Esophagus muscularis mucosa (tissue), 4 donors: ENCODE data around the gene WDR62. TPM values are rescaled to one million over a fixed set of nuclear protein-coding genes. Genes with fewer than 3 reads are reported as not detected.

Experiments used
- DNase-seq: peaks from one replicate; pipeline ENCODE4 v3.0.0-alpha.2; 2017; ENCODE audit errors: extremely low spot score
- H3K27ac ChIP-seq, 4 donors: fragments of 200-600 bp; sonication (generic); replicated peaks in 1 of 4; 1 replicate in 3 of 4; 2 replicates in 1 of 4; pipeline ENCODE4 v1.5.1; 2016 to 2019; ENCODE audit warnings: mild to moderate bottlenecking in 1 of 4
- H3K27me3 ChIP-seq, 4 donors: fragments of 200-600 bp; sonication (generic); one replicate each; pipeline versions ENCODE4 v1.5.1 to v1.6.0; 2016 to 2019
- H3K36me3 ChIP-seq, 4 donors: fragments of 200-600 bp; sonication (generic); one replicate each; pipeline ENCODE4 v1.5.1; 2016 to 2019
- H3K4me1 ChIP-seq, 4 donors: fragments of 200-600 bp; sonication (generic); one replicate each; pipeline ENCODE4 v1.5.1; 2016 to 2019
- H3K4me3 ChIP-seq, 4 donors: fragments of 200-600 bp; sonication (generic); 1 replicate in 2 of 4; 2 replicates in 2 of 4; pipeline ENCODE4 v1.5.1; 2016 to 2019; ENCODE audit warnings: mild to moderate bottlenecking in 4 of 4, moderate library complexity in 1 of 4
- H3K9me3 ChIP-seq, 4 donors: fragments of 200-600 bp; sonication (generic); 1 replicate in 3 of 4; 2 replicates in 1 of 4; pipeline ENCODE4 v1.5.1; 2016 to 2019
- CTCF ChIP-seq, 3 experiments: fragments of 200-600 bp in 2 of 3; fragments of 450-650 bp in 1 of 3; sonication (generic) in 2 of 3; IDR thresholded peaks; one replicate each; pipeline ENCODE4 v1.5.1; 2017 to 2019; ENCODE audit warnings: antibody characterized with exemption in 3 of 3, mild to moderate bottlenecking in 2 of 3, moderate library complexity in 1 of 3
- EP300 ChIP-seq: sonication (generic); formaldehyde crosslinking; IDR thresholded peaks from one replicate; pipeline ENCODE4 v1.6.1; 2017; ENCODE audit warnings: antibody characterized with exemption
- POLR2A ChIP-seq: fragments of 450-650 bp; IDR thresholded peaks from one replicate; pipeline ENCODE4 v1.6.1; 2017; ENCODE audit warnings: antibody characterized with exemption, moderate library complexity, mild to moderate bottlenecking, low read depth
- POLR2AphosphoS5 ChIP-seq, 2 donors: sonication (generic); formaldehyde crosslinking; IDR thresholded peaks; one replicate each; pipeline ENCODE4 v1.6.1; 2017; ENCODE audit warnings: antibody characterized with exemption in 2 of 2
- WGBS: methylation state at CpG from one replicate; pipeline ENCODE4 v1.1.5; 2018; 5-methylcytosine and 5-hydroxymethylcytosine counted together
- intact Hi-C: fragments of 100-400 bp; cut with DNase I; formaldehyde crosslinking; loops from one replicate; pipeline ENCODE4 v1.15.1; 2023
- total RNA-seq, 4 donors: library from RNA; depleted of rRNA; stranded (reverse); fragments of >200 nt; gene quantifications; one replicate each; pipeline versions ENCODE4 v1.1.0 to v1.2.1, GENCODE V29; 2016

The WDR62 gene
- total RNA-seq, 4 donors from 2014 or later: 0.26 to 0.52 (median 0.50) TPM; not detected in 1

- H3K27ac ChIP-seq: no peak overlapping the region
- no peak for DNase-seq
- intact Hi-C loops: no loop called here
- no peak overlapping the region for H3K4me3 ChIP-seq
- no peaks in the 10 kb centered on the region for H3K9me3 ChIP-seq
- H3K36me3 ChIP-seq: peaks cover 19 to 84% (median 55%) of the 10 kb centered on the region in 4 donors
- H3K4me1 ChIP-seq: peaks cover 5 to 10% (median 8%) of the 10 kb centered on the region in 4 donors
- H3K27me3 ChIP-seq: no peaks in the 10 kb centered on the region
- TF ChIP-seq EP300 (no peak), CTCF (IDR thresholded peaks at IDR 0.05) (no peak), POLR2AphosphoS5 (IDR thresholded peaks at IDR 0.05) (no peak), POLR2A (no peak)
- WGBS: 81% methylated on average over 22 of the region's 22 CpGs
These were observed 35.5 kb upstream of the WDR62 start for GRCh38 chr19:36019061-36019670.

DNA sequence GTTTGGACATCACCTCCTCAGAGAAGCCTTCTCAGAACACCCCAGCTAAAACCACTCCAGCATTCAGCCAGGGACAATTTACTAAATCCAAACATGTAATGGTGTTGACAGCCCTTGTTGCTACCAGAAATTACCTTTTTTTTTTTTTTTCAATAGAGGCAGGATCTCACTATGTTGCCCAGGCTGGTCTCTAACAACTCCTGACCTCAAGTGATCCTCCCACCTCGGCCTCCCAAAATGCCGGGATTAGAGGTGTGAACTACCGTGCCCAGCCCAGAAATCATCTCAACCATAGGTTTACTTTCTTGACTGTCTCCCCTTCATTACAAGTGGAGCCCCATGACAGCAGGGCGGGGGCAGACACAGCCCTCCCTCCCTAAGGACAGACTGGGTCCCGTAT lies 31.3 kb upstream of the WDR62 start:
- H3K36me3 ChIP-seq: peaks cover 21 to 96% (median 59%) of the 10 kb centered on the region in 4 donors
- H3K4me3 ChIP-seq: no peak overlapping the region
- TF ChIP-seq POLR2A: no peak
- no peak for TF ChIP-seq EP300
- no peak for TF ChIP-seq CTCF (IDR thresholded peaks at IDR 0.05)
- no peak overlapping the region for H3K27ac ChIP-seq
- H3K27me3 ChIP-seq: no peaks in the 10 kb centered on the region
- H3K9me3 ChIP-seq: no peaks in the 10 kb centered on the region
- no peaks in the 10 kb centered on the region for H3K4me1 ChIP-seq
- DNase-seq: no peak
- WGBS: 94% methylated on average over 5 of the region's 5 CpGs
- intact Hi-C loops: no loop called here

DNA sequence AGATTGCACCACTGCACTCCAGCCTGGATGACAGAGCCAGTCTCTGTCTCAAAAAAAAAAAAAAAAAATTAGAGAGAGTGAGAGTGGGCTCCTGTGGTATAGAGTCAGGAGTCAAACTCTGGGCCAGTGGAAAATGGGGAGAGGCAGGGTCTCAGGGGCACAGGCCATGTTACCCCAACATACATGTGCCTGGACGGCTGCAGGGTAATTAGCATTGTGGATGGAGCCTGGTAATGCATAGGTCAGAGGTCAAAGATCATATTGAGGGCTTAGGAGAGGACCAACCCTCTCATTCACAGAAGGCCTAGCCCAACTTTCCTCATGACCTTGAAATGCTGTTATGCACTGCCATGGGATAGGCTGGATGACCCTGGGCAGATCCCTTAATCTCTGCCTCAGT lies 29.2 kb upstream of the WDR62 start:
- no peaks in the 10 kb centered on the region for H3K27me3 ChIP-seq
- intact Hi-C loops: no loop called here
- no peak overlapping the region for H3K27ac ChIP-seq
- DNase-seq: no peak
- TF ChIP-seq POLR2A (no peak), EP300 (no peak), CTCF (IDR thresholded peaks at IDR 0.05) (no peak), POLR2AphosphoS5 (IDR thresholded peaks at IDR 0.05) (no peak)
- no peak overlapping the region for H3K4me3 ChIP-seq
- H3K36me3 ChIP-seq: peaks cover 20 to 82% (median 50%) of the 10 kb centered on the region in 4 donors
- H3K4me1 ChIP-seq: peaks cover 0 to 6% (median 3%) of the 10 kb centered on the region in 4 donors
- WGBS: 43% methylated on average over 1 of the region's 1 CpG
- no peaks in the 10 kb centered on the region for H3K9me3 ChIP-seq

DNA sequence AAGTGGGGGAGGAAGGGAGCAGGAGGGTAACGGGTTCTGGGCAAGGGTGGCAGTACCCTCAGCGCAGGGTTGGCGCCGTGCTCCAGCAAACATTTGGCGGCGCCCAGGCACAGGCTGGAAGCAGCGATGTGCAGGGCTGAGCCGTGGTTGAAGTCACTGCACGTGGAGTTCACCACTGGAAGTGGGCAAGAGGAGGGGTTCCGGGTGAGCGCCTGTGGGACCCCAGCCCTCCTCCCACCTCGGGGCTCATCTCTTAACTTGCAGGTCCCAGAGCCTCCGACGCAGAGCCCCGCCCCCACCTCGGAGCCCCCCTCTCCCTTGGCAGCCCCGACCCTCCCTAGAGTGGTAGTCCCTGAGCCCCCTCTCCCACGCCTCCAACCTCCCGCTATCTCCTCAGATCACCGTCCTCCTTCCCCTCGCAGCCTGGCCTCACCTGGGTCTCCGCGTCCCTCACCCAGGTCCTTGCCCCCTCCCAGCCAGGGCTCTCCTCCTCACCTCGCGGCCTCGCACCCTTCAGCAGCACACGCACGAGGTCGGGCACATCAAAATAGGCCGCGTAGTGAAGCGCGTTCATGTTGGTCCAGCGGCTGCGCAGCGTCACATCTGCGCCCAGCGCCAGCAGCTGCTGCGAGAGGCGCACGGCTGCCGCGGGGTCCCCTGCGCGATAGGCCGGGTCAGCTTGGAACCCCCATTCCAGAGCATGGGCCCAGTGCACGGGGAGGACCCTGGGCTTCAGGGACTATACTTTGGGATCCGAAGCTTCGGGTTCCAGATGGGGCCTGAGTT lies 28.4 kb upstream of the WDR62 start:
- no peak overlapping the region for H3K4me3 ChIP-seq
- intact Hi-C loops: no loop called here
- peaks cover 0 to 10% (median 4%) of the 10 kb centered on the region in 4 donors for H3K4me1 ChIP-seq
- no peak overlapping the region for H3K27ac ChIP-seq
- WGBS: 92% methylated on average over 36 of the region's 49 CpGs
- no peaks in the 10 kb centered on the region for H3K9me3 ChIP-seq
- peaks cover 14 to 75% (median 43%) of the 10 kb centered on the region in 4 donors for H3K36me3 ChIP-seq
- TF ChIP-seq CTCF (IDR thresholded peaks at IDR 0.05) (no peak), POLR2A (no peak), POLR2AphosphoS5 (IDR thresholded peaks at IDR 0.05) (no peak), EP300 (no peak)
- no peaks in the 10 kb centered on the region for H3K27me3 ChIP-seq
- no peak for DNase-seq
